ENCODE measurements around the gene SDC4.

The SDC4 gene

GRCh38 chr20:45368221-45368980 is 20.2 kb upstream of the SDC4 start:
- Histone ChIP-seq H3K4me1 (peaks cover 70 to 80% (median 78%) of the 10 kb centered on the region in 10 experiments), H3K36me3 (peaks cover 20 to 51% (median 31%) of the 10 kb centered on the region in 11 experiments), H3K9ac (peak overlapping the region; percentile 59 to 89 (median 82); a peak in 21 of 22 replicates), H4K20me1 (peaks cover 4 to 89% (median 18%) of the 10 kb centered on the region in 11 experiments; a peak in 16 of 22 replicates), H3K27ac (peak overlapping the region; percentile 67 to 99 (median 95); a peak in 21 of 22 replicates), H3K4me3 (peak overlapping the region in 9 of 10 experiments; percentile 11 to 58 (median 48); a peak in 11 of 20 replicates), H3K27me3 (peaks cover 0 to 24% (median 8%) of the 10 kb centered on the region in 11 experiments; a peak in 10 of 22 replicates), H3K9me3 (replicated peaks in 1 of 11) (no peaks in the 10 kb centered on the region), H3K4me2 (peak overlapping the region; percentile 84 to 99 (median 94))
- TF ChIP-seq Cebpa-rat (IDR thresholded peaks at IDR 0.05): peak in 9 of 11 experiments; percentile 29 to 90 (median 59); a peak in 16 of 22 replicates

GRCh38 chr20:45367126-45367525 is 18.9 kb upstream of the SDC4 start:
- H3K27me3 ChIP-seq: peaks cover 0 to 17% (median 8%) of the 10 kb centered on the region in 11 experiments; a peak in 9 of 22 replicates
- H3K9me3 ChIP-seq (replicated peaks in 1 of 11): no peaks in the 10 kb centered on the region
- H3K4me2 ChIP-seq: peak overlapping the region; percentile 84 to 99 (median 94)
- no peak for TF ChIP-seq Cebpa-rat (IDR thresholded peaks at IDR 0.05)
- peak overlapping the region in 9 of 11 experiments; percentile 81 to 99 (median 95); a peak in 18 of 22 replicates for H3K27ac ChIP-seq
- peaks cover 70 to 80% (median 78%) of the 10 kb centered on the region in 10 experiments for H3K4me1 ChIP-seq
- peaks cover 4 to 81% (median 18%) of the 10 kb centered on the region in 11 experiments; a peak in 16 of 22 replicates for H4K20me1 ChIP-seq
- peaks cover 20 to 48% (median 31%) of the 10 kb centered on the region in 11 experiments for H3K36me3 ChIP-seq
- peak overlapping the region in 8 of 11 experiments; percentile 76 to 89 (median 84); a peak in 16 of 22 replicates for H3K9ac ChIP-seq
- H3K4me3 ChIP-seq: peak overlapping the region in 6 of 10 experiments; percentile 38 to 58 (median 50); a peak in 8 of 20 replicates

GRCh38 chr20:45366631-45367030 is 18.4 kb upstream of the SDC4 start:
- Histone ChIP-seq H3K9ac (peak overlapping the region in 6 of 11 experiments; percentile 9 to 89 (median 84); a peak in 11 of 22 replicates), H3K27me3 (peaks cover 0 to 13% (median 8%) of the 10 kb centered on the region in 11 experiments; a peak in 8 of 22 replicates), H3K9me3 (replicated peaks in 1 of 11) (no peaks in the 10 kb centered on the region), H3K4me2 (peak overlapping the region; percentile 84 to 99 (median 94)), H3K36me3 (peaks cover 20 to 45% (median 31%) of the 10 kb centered on the region in 11 experiments), H3K4me3 (peak overlapping the region in 2 of 10 experiments; percentile 49 to 58; a peak in 2 of 20 replicates), H4K20me1 (peaks cover 4 to 76% (median 18%) of the 10 kb centered on the region in 11 experiments; a peak in 16 of 22 replicates), H3K27ac (peak overlapping the region in 9 of 11 experiments; percentile 81 to 99 (median 95); a peak in 18 of 22 replicates), H3K4me1 (peaks cover 75 to 85% (median 83%) of the 10 kb centered on the region in 10 experiments)
- no peak for TF ChIP-seq Cebpa-rat (IDR thresholded peaks at IDR 0.05)

DNA sequence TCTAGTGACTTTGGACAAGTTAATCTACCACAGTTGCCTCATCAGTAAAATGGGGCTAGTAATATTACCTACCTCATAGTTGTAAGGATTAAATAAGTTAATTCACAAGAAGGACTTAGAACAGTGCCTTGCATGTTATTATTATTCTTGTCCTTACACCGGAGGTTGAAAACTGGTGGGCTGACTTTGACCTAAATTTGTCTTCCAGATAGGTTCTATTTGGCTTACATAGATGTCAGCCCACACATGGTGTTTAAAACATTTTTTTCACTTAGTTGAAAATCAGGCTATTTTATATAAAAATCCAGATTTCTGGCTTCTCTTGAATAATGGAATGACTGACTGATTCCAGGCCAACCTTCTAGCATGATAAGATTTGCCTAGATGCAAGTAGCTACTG is 18.0 kb upstream of the SDC4 start:
- Histone ChIP-seq H4K20me1 (peaks cover 4 to 75% (median 18%) of the 10 kb centered on the region in 11 experiments; a peak in 16 of 22 replicates), H3K27me3 (peaks cover 0 to 11% (median 8%) of the 10 kb centered on the region in 11 experiments; a peak in 8 of 22 replicates), H3K4me2 (peak overlapping the region; percentile 84 to 99 (median 94)), H3K36me3 (peaks cover 20 to 41% (median 31%) of the 10 kb centered on the region in 11 experiments), H3K4me3 (no peak overlapping the region), H3K9me3 (replicated peaks in 1 of 11) (no peaks in the 10 kb centered on the region), H3K27ac (peak overlapping the region in 8 of 11 experiments; percentile 90 to 99 (median 96); a peak in 9 of 22 replicates), H3K9ac (peak overlapping the region in 3 of 11 experiments; percentile 9 to 89 (median 87); a peak in 2 of 22 replicates), H3K4me1 (peaks cover 80 to 90% (median 87%) of the 10 kb centered on the region in 10 experiments)
- no peak for TF ChIP-seq Cebpa-rat (IDR thresholded peaks at IDR 0.05)

GRCh38 chr20:45365444-45365970 is 17.3 kb upstream of the SDC4 start:
- Histone ChIP-seq H3K9ac (no peak overlapping the region), H3K4me1 (peaks cover 87 to 93% (median 90%) of the 10 kb centered on the region in 10 experiments), H3K27me3 (peaks cover 0 to 8% (median 3%) of the 10 kb centered on the region in 11 experiments; a peak in 8 of 22 replicates), H4K20me1 (peaks cover 4 to 70% (median 18%) of the 10 kb centered on the region in 11 experiments; a peak in 16 of 22 replicates), H3K36me3 (peaks cover 20 to 34% (median 28%) of the 10 kb centered on the region in 11 experiments), H3K27ac (peak overlapping the region in 4 of 11 experiments; percentile 36 to 99 (median 93); a peak in 5 of 22 replicates), H3K9me3 (replicated peaks in 1 of 11) (no peaks in the 10 kb centered on the region), H3K4me2 (peak overlapping the region; percentile 48 to 97 (median 94); a peak in 17 of 22 replicates), H3K4me3 (no peak overlapping the region)
- TF ChIP-seq Cebpa-rat (IDR thresholded peaks at IDR 0.05): no peak

DNA sequence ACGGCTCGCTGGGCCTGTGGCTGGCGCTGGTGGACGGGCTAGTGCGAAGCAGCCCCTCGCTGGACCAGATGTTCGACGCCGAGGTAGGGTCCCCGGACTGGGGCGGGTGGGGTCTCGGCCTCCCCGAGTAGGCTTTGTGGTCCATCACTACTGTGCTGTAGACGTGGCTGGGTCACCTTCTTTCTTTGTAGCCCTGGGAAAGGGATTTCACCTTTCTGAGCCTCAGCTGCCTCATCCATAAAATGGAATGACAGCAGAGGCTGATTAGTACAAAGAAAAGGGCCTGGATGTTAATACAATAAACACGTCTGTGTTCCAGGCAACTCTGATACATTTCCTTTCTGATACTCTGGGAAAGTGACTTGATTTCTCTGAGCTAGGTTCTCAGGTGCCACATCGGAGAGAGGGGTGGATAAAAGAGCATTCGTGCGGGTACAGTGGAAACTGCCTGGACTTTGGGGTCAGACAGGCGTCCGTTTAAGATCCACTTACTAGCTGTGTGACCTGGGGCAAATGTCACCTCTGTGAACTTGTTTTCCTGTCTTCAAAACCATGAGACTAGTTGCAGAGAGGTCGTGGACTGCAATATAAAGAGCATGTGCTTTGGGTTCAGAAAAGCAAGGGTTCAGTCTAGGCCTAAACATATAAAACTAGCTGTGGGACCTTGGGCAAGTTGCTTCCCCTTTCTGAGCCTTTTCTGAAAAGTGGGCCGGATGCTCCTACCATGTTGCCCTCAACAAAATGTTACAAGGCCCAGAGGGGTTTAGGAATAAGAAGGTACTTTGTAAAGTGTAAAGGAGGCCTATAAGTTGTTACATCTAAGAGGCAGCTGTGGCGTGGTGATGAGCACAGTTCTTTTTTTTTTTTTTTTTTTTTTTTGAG is 15.6 kb upstream of the SDC4 start:
- TF ChIP-seq Cebpa-rat (IDR thresholded peaks at IDR 0.05): no peak
- Histone ChIP-seq H3K9me3 (replicated peaks in 1 of 11) (no peaks in the 10 kb centered on the region), H3K36me3 (peaks cover 20 to 29% (median 27%) of the 10 kb centered on the region in 11 experiments), H3K4me2 (peak overlapping the region; percentile 84 to 99 (median 94)), H3K4me1 (peaks cover 73 to 93% (median 89%) of the 10 kb centered on the region in 10 experiments), H3K4me3 (peak overlapping the region; percentile 67 to 84 (median 74)), H3K27ac (peak overlapping the region in 10 of 11 experiments; percentile 85 to 99 (median 92); a peak in 20 of 22 replicates), H4K20me1 (peaks cover 4 to 54% (median 14%) of the 10 kb centered on the region in 11 experiments; a peak in 16 of 22 replicates), H3K27me3 (no peaks in the 10 kb centered on the region), H3K9ac (peak overlapping the region; percentile 85 to 95 (median 90))

GRCh38 chr20:45362804-45363610 is 14.8 kb upstream of the SDC4 start, which contains the start of gene SYS1:
TSS of gene SYS1 (plus strand) at chr20:45363156. CDS start at chr20:45363532, 376 bp downstream.
- H3K9ac ChIP-seq: peak within 1 kb of the TSS; percentile 85 to 95 (median 90)
- TF ChIP-seq Cebpa-rat (IDR thresholded peaks at IDR 0.05): no peak
- no peaks in the 10 kb centered on the region for H3K27me3 ChIP-seq
- H3K9me3 ChIP-seq (replicated peaks in 1 of 11): no peaks in the 10 kb centered on the region
- peak within 1 kb of the TSS; percentile 85 to 99 (median 95) for H3K4me2 ChIP-seq
- H3K4me3 ChIP-seq: peak within 1 kb of the TSS; percentile 67 to 84 (median 74)
- peaks cover 20 to 29% (median 27%) of the 10 kb centered on the region in 11 experiments for H3K36me3 ChIP-seq
- peak within 1 kb of the TSS; percentile 85 to 99 (median 91) for H3K27ac ChIP-seq
- peaks cover 4 to 45% (median 13%) of the 10 kb centered on the region in 11 experiments; a peak in 16 of 22 replicates for H4K20me1 ChIP-seq
- H3K4me1 ChIP-seq: peaks cover 76 to 94% (median 91%) of the 10 kb centered on the region in 10 experiments
